Activated T-cell treated with anti-CD3 and anti-CD28 coated beads for 1 hour (primary cell): ENCODE data around the gene SEMA6D.

Experiments used
- DNase-seq: peaks from one replicate; pipeline ENCODE4 v3.0.0-alpha.2; 2020; ENCODE audit warnings: low read depth

Gene SEMA6D

GRCh38 chr15:47788685-47789084, 71.4 kb downstream of the SEMA6D start:
- DNase-seq, result no peak

GRCh38 chr15:47791161-47791560, 73.9 kb downstream of the SEMA6D start:
- no peak for DNase-seq

- DNase-seq, result no peak
Observed at GRCh38 chr15:47792231-47792630, 74.9 kb downstream of the SEMA6D start.

GRCh38 chr15:47794252-47794914, 77.1 kb downstream of the SEMA6D start:
- DNase-seq, result no peak

- no peak for DNase-seq
Observed at GRCh38 chr15:47795864-47796263, 78.6 kb downstream of the SEMA6D start.

- no peak for DNase-seq
Observed at GRCh38 chr15:47796339-47796738, 79.0 kb downstream of the SEMA6D start.

GRCh38 chr15:47796830-47797229, 79.5 kb downstream of the SEMA6D start:
- no peak for DNase-seq

GRCh38 chr15:47801522-47801921, 84.2 kb downstream of the SEMA6D start:
- DNase-seq, result no peak

GRCh38 chr15:47802216-47802615, 84.9 kb downstream of the SEMA6D start:
- DNase-seq, result no peak

- no peak for DNase-seq
Observed at GRCh38 chr15:47803767-47804166, 86.5 kb downstream of the SEMA6D start.

GRCh38 chr15:47804733-47805132, 87.4 kb downstream of the SEMA6D start:
- no peak for DNase-seq

GRCh38 chr15:47806008-47806407, 88.7 kb downstream of the SEMA6D start:
- no peak for DNase-seq

GRCh38 chr15:47811172-47811571, 93.9 kb downstream of the SEMA6D start:
- DNase-seq, result no peak

GRCh38 chr15:47812470-47812999, 95.2 kb downstream of the SEMA6D start:
- DNase-seq, result no peak

GRCh38 chr15:47813748-47814384, 96.6 kb downstream of the SEMA6D start:
- no peak for DNase-seq

- no peak for DNase-seq
Observed at GRCh38 chr15:47814620-47815019, 97.3 kb downstream of the SEMA6D start.

- no peak for DNase-seq
Observed at GRCh38 chr15:47817969-47818548, 100.8 kb downstream of the SEMA6D start.

- DNase-seq, result no peak
Observed at GRCh38 chr15:47819158-47819557, 101.9 kb downstream of the SEMA6D start.

GRCh38 chr15:47820057-47820746, 102.9 kb downstream of the SEMA6D start:
- DNase-seq, result no peak

- no peak for DNase-seq
Observed at GRCh38 chr15:47820747-47821319, 103.5 kb downstream of the SEMA6D start.

GRCh38 chr15:47822048-47822447, 104.7 kb downstream of the SEMA6D start:
- DNase-seq, result no peak
